ENCODE results near the gene TMEM115.

The TMEM115 gene

GRCh38 chr3:50370594-50370993 is 11.3 kb upstream of the TMEM115 start:
- Histone ChIP-seq H3K36me3 (ENCODE audit: low read depth) (no peaks in the 10 kb centered on the region), H3K4me1 (ENCODE audit: insufficient read depth, poor library complexity, severe bottlenecking) (peaks cover 7% of the 10 kb centered on the region), H3K9me3 (ENCODE audit: severe bottlenecking) (no peaks in the 10 kb centered on the region), H3K27me3 (ENCODE audit: insufficient read depth, poor library complexity, severe bottlenecking) (no peaks in the 10 kb centered on the region), H3K27ac (ENCODE audit: poor library complexity, severe bottlenecking) (no peak overlapping the region), H3K4me3 (ENCODE audit: severe bottlenecking) (no peak overlapping the region)
- ATAC-seq (ENCODE audit: low read depth) (no peak), DNase-seq (ENCODE audit: low spot score) (no peak)
- no peak for TF ChIP-seq CTCF (IDR thresholded peaks at IDR 0.05; ENCODE audit: poor library complexity, severe bottlenecking)

GRCh38 chr3:50369012-50369670 is 9.8 kb upstream of the TMEM115 start:
- TF ChIP-seq CTCF (IDR thresholded peaks at IDR 0.05; ENCODE audit: poor library complexity, severe bottlenecking): no peak
- H3K4me1 ChIP-seq (ENCODE audit: insufficient read depth, poor library complexity, severe bottlenecking): peaks cover 7% of the 10 kb centered on the region
- no peak overlapping the region for H3K4me3 ChIP-seq (ENCODE audit: severe bottlenecking)
- H3K9me3 ChIP-seq (ENCODE audit: severe bottlenecking): no peaks in the 10 kb centered on the region
- no peak overlapping the region for H3K27ac ChIP-seq (ENCODE audit: poor library complexity, severe bottlenecking)
- ATAC-seq (ENCODE audit: low read depth) (no peak), DNase-seq (ENCODE audit: low spot score) (no peak)
- no peaks in the 10 kb centered on the region for H3K36me3 ChIP-seq (ENCODE audit: low read depth)
- no peaks in the 10 kb centered on the region for H3K27me3 ChIP-seq (ENCODE audit: insufficient read depth, poor library complexity, severe bottlenecking)

- DNase-seq (ENCODE audit: low spot score): no peak
- no peaks in the 10 kb centered on the region for H3K27me3 ChIP-seq (ENCODE audit: insufficient read depth, poor library complexity, severe bottlenecking)
- no peak for ATAC-seq (ENCODE audit: low read depth)
- H3K4me3 ChIP-seq (ENCODE audit: severe bottlenecking): peak overlapping the region; percentile 32
- H3K27ac ChIP-seq (ENCODE audit: poor library complexity, severe bottlenecking): no peak overlapping the region
- peaks cover 7% of the 10 kb centered on the region for H3K4me1 ChIP-seq (ENCODE audit: insufficient read depth, poor library complexity, severe bottlenecking)
- TF ChIP-seq CTCF (IDR thresholded peaks at IDR 0.05; ENCODE audit: poor library complexity, severe bottlenecking): no peak
- no peaks in the 10 kb centered on the region for H3K36me3 ChIP-seq (ENCODE audit: low read depth)
- H3K9me3 ChIP-seq (ENCODE audit: severe bottlenecking): no peaks in the 10 kb centered on the region
Measured at GRCh38 chr3:50365842-50366220, 6.5 kb upstream of the TMEM115 start.

- Histone ChIP-seq H3K27me3 (ENCODE audit: insufficient read depth, poor library complexity, severe bottlenecking) (no peaks in the 10 kb centered on the region), H3K4me1 (ENCODE audit: insufficient read depth, poor library complexity, severe bottlenecking) (peaks cover 7% of the 10 kb centered on the region), H3K27ac (ENCODE audit: poor library complexity, severe bottlenecking) (no peak overlapping the region), H3K4me3 (ENCODE audit: severe bottlenecking) (peak overlapping the region; percentile 32), H3K36me3 (ENCODE audit: low read depth) (no peaks in the 10 kb centered on the region), H3K9me3 (ENCODE audit: severe bottlenecking) (no peaks in the 10 kb centered on the region)
- ATAC-seq (ENCODE audit: low read depth) (peak; percentile 87), DNase-seq (ENCODE audit: low spot score) (peak; percentile 92)
- no peak for TF ChIP-seq CTCF (IDR thresholded peaks at IDR 0.05; ENCODE audit: poor library complexity, severe bottlenecking)
Measured at GRCh38 chr3:50365080-50365841, 5.9 kb upstream of the TMEM115 start.
